Measurements from ENCODE around the gene IQGAP2.

Gene IQGAP2

DNA sequence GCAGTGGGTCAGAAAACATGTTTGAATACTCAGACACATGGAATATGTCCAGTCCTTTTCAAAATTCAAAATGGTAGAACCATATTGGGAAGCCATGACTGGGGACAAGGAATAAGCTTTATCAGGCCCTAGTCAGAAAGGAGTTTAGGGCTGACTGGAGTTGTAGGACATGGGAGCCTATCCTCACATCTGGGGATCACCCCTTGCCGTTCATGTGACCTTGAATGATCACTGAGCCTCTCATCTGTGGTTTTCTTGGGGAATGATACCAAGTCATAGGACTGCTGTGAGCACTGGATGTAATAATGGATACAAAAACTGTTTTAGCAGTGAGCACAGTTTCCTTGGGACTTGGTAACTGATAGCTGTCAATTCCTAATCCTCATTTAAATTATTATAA lies 84.7 kb downstream of the IQGAP2 start (continued):
- TF ChIP-seq OSR1 (CRISPR knock-in tag; IDR thresholded peaks at IDR 0.05) (no peak), ZFP3 (CRISPR knock-in tag; IDR thresholded peaks at IDR 0.05) (no peak), ZFP30 (CRISPR knock-in tag; IDR thresholded peaks at IDR 0.05) (no peak), RARB (CRISPR knock-in tag; IDR thresholded peaks at IDR 0.05) (no peak)

- TF ChIP-seq GLIS3 (CRISPR knock-in tag; IDR thresholded peaks at IDR 0.05) (no peak), ZFP3 (CRISPR knock-in tag; IDR thresholded peaks at IDR 0.05) (no peak), CSDC2 (CRISPR knock-in tag; IDR thresholded peaks at IDR 0.05) (no peak), CSRNP3 (CRISPR knock-in tag; IDR thresholded peaks at IDR 0.05) (no peak), TOX (CRISPR knock-in tag; IDR thresholded peaks at IDR 0.05; ENCODE audit: borderline replicate concordance) (no peak), PATZ1 (CRISPR knock-in tag; IDR thresholded peaks at IDR 0.05; ENCODE audit: borderline replicate concordance) (no peak), TCF4 (CRISPR knock-in tag; IDR thresholded peaks at IDR 0.05; ENCODE audit: borderline replicate concordance) (no peak), BACH2 (CRISPR knock-in tag; IDR thresholded peaks at IDR 0.05; ENCODE audit: borderline replicate concordance) (no peak)
- no peak for ATAC-seq
These were observed 85.9 kb downstream of the IQGAP2 start for GRCh38 chr5:76488969-76489368.

GRCh38 chr5:76489877-76490688 lies 87.0 kb downstream of the IQGAP2 start:
- TF ChIP-seq ZNF70 (CRISPR knock-in tag; IDR thresholded peaks at IDR 0.05) (peak; percentile 82), ISL1 (CRISPR knock-in tag; IDR thresholded peaks at IDR 0.05) (peak; percentile 99), SNAI2 (CRISPR knock-in tag; IDR thresholded peaks at IDR 0.05) (0 out of 2 replicates have a peak, but pooled peaks have one; percentile 57), ZFP3 (CRISPR knock-in tag; IDR thresholded peaks at IDR 0.05) (0 out of 2 replicates have a peak, but pooled peaks have one; percentile 10), PATZ1 (CRISPR knock-in tag; IDR thresholded peaks at IDR 0.05; ENCODE audit: borderline replicate concordance) (peak; percentile 18; the same call in 1 of the 2 replicates), GLIS3 (CRISPR knock-in tag; IDR thresholded peaks at IDR 0.05) (no peak)
- TF ChIP-seq, protein P1, sequence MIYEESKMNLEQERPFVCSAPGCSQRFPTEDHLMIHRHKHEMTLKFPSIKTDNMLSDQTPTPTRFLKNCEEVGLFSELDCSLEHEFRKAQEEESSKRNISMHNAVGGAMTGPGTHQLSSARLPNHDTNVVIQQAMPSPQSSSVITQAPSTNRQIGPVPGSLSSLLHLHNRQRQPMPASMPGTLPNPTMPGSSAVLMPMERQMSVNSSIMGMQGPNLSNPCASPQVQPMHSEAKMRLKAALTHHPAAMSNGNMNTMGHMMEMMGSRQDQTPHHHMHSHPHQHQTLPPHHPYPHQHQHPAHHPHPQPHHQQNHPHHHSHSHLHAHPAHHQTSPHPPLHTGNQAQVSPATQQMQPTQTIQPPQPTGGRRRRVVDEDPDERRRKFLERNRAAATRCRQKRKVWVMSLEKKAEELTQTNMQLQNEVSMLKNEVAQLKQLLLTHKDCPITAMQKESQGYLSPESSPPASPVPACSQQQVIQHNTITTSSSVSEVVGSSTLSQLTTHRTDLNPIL (CRISPR knock-in tag; IDR thresholded peaks at IDR 0.05; ENCODE audit: low read depth): peak; percentile 62; the same call in 1 of the 2 replicates
- TF ChIP-seq, protein P2, sequence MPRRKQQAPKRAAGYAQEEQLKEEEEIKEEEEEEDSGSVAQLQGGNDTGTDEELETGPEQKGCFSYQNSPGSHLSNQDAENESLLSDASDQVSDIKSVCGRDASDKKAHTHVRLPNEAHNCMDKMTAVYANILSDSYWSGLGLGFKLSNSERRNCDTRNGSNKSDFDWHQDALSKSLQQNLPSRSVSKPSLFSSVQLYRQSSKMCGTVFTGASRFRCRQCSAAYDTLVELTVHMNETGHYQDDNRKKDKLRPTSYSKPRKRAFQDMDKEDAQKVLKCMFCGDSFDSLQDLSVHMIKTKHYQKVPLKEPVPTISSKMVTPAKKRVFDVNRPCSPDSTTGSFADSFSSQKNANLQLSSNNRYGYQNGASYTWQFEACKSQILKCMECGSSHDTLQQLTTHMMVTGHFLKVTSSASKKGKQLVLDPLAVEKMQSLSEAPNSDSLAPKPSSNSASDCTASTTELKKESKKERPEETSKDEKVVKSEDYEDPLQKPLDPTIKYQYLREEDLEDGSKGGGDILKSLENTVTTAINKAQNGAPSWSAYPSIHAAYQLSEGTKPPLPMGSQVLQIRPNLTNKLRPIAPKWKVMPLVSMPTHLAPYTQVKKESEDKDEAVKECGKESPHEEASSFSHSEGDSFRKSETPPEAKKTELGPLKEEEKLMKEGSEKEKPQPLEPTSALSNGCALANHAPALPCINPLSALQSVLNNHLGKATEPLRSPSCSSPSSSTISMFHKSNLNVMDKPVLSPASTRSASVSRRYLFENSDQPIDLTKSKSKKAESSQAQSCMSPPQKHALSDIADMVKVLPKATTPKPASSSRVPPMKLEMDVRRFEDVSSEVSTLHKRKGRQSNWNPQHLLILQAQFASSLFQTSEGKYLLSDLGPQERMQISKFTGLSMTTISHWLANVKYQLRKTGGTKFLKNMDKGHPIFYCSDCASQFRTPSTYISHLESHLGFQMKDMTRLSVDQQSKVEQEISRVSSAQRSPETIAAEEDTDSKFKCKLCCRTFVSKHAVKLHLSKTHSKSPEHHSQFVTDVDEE (CRISPR knock-in tag; IDR thresholded peaks at IDR 0.05): no peak
- TF ChIP-seq, protein P3, sequence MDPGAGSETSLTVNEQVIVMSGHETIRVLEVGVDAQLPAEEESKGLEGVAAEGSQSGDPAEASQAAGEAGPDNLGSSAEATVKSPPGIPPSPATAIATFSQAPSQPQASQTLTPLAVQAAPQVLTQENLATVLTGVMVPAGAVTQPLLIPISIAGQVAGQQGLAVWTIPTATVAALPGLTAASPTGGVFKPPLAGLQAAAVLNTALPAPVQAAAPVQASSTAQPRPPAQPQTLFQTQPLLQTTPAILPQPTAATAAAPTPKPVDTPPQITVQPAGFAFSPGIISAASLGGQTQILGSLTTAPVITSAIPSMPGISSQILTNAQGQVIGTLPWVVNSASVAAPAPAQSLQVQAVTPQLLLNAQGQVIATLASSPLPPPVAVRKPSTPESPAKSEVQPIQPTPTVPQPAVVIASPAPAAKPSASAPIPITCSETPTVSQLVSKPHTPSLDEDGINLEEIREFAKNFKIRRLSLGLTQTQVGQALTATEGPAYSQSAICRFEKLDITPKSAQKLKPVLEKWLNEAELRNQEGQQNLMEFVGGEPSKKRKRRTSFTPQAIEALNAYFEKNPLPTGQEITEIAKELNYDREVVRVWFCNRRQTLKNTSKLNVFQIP (CRISPR knock-in tag; IDR thresholded peaks at IDR 0.05; ENCODE audit: borderline replicate concordance, low read depth): no peak; the same call in 1 of the 2 replicates
- peak; percentile 93 for ATAC-seq

All from SK-N-SH treated with all-trans-retinoic acid at 6 μM for 48 hours (cell line).